ENCODE measurements around the gene OGFOD2.

OGFOD2 gene

GRCh38 chr12:122977655-122978392 is 2.8 kb downstream of the OGFOD2 start:
- Mint-ChIP-seq H3K9me3 (no peaks in the 10 kb centered on the region), H3K4me1 (ENCODE audit: low read depth) (peaks cover 27% of the 10 kb centered on the region), H3K36me3 (ENCODE audit: low read depth) (peaks cover 5% of the 10 kb centered on the region), H3K27ac (peak overlapping the region; percentile 26), H3K4me3 (no peak overlapping the region), H3K27me3 (ENCODE audit: low read depth) (no peaks in the 10 kb centered on the region)

GRCh38 chr12:122978507-122978955 is 3.5 kb downstream of the OGFOD2 start:
- no peaks in the 10 kb centered on the region for H3K9me3 Mint-ChIP-seq
- H3K36me3 Mint-ChIP-seq (ENCODE audit: low read depth) = peaks cover 12% of the 10 kb centered on the region
- H3K27me3 Mint-ChIP-seq (ENCODE audit: low read depth) = no peaks in the 10 kb centered on the region
- peak overlapping the region; percentile 26 for H3K27ac Mint-ChIP-seq
- no peak overlapping the region for H3K4me3 Mint-ChIP-seq
- H3K4me1 Mint-ChIP-seq (ENCODE audit: low read depth) = peaks cover 33% of the 10 kb centered on the region

DNA sequence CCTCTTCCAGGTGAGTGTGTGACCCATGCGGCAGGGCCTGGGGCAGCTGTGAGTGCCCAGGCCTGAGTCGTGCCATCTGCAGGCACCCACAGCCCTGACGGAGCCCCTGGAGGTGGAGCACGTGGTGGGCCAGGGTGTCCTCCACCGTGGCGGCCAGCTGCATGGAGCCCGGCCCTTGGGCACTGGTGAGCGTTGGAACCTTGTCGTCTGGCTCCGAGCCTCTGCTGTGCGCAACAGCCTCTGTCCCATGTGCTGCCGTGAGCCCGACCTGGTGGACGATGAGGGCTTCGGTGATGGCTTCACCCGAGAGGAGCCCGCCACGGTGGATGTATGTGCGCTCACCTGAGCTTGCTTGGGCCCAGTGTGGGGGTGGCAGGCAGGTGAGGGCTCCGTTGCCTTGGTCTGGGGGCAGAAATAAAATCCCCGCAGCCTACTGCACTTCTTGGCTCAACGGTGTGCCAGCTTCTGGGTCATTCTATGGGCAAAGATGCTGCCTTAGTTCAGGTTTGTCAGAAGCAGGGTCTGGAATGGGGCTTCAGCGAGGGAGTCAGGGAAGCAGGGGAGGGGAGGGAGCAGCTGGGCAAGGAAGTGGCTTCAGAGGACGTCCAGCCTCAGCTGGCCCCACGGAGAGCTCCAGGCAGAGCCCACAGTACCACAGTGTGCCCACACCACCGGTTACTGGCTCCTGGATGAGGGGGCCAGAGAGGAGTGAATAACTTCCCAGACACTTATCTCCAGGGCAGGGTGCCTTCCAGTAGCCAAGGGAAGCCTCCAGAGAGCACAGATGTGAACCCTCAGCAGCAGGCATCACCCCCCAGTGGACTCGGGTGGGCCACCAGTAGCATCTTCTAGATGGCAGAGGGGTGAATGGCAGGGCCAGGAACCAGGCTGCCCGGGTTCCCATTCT is 4.2 kb downstream of the OGFOD2 start:
- Mint-ChIP-seq H3K27ac (peak overlapping the region; percentile 88), H3K4me1 (ENCODE audit: low read depth) (peaks cover 29% of the 10 kb centered on the region), H3K27me3 (ENCODE audit: low read depth) (no peaks in the 10 kb centered on the region), H3K4me3 (peak overlapping the region; percentile 89), H3K9me3 (no peaks in the 10 kb centered on the region), H3K36me3 (ENCODE audit: low read depth) (peaks cover 12% of the 10 kb centered on the region)

GRCh38 chr12:122979908-122980182 is 4.8 kb downstream of the OGFOD2 start:
- Mint-ChIP-seq H3K36me3 (ENCODE audit: low read depth) (peaks cover 14% of the 10 kb centered on the region), H3K9me3 (no peaks in the 10 kb centered on the region), H3K27me3 (ENCODE audit: low read depth) (no peaks in the 10 kb centered on the region), H3K4me3 (peak overlapping the region; percentile 89), H3K4me1 (ENCODE audit: low read depth) (peaks cover 26% of the 10 kb centered on the region), H3K27ac (peak overlapping the region; percentile 88)

DNA sequence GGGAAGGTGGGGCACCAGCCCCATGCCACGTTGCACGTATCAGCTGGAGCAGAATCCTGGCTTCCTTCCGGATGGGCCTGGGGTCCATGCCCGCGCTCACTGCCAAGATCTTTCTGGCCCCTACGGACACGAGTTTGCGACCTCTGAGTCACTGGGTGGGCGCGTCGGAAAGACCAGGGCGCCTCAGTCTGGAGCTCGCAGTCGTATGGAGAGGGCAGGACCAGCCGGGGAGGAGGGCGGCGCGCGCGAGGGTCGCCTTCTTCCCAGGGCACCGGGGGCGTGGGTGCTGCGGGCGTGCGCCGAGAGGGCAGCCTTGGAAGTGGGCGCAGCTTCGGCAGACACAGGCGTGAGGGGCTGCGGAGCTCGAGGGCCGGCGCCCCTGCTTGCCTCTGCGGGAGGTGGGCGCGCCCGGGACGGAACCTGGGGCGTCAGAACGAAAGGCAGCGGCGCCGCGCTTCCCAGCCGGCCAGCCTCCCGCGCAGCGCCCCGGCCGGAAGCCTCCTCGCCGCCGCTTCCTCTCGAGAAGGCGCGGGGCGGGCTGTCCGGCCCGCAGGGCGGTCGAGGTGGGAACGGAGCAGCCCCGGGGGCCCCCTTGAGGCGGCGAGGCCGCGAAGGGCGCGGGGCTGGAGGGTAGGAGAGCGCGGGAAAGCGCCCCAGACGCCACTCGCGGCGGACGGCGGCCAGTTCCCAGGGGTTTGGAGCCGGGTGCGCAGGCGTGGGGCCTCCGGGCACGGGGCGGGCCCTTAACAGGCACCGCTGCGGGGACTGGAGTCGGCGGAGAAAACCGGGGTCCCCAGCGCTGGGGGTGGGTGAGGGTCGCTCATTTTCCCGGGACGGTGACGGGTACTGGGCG is 5.4 kb downstream of the OGFOD2 start, which contains the start of gene ARL6IP4:
Gene ARL6IP4 (plus strand): TSS at position 499 of the 853 bp plus-strand sequence. CDS start 459 bp downstream, outside the sequence.
- H3K27me3 Mint-ChIP-seq (ENCODE audit: low read depth) = no peaks in the 10 kb centered on the region
- H3K4me3 Mint-ChIP-seq = peak within 1 kb of the TSS; percentile 90
- peak within 1 kb of the TSS; percentile 88 for H3K27ac Mint-ChIP-seq
- H3K4me1 Mint-ChIP-seq (ENCODE audit: low read depth) = peaks cover 26% of the 10 kb centered on the region
- H3K36me3 Mint-ChIP-seq (ENCODE audit: low read depth) = peaks cover 14% of the 10 kb centered on the region
- H3K9me3 Mint-ChIP-seq = no peaks in the 10 kb centered on the region

- peaks cover 22% of the 10 kb centered on the region for H3K4me1 Mint-ChIP-seq (ENCODE audit: low read depth)
- H3K36me3 Mint-ChIP-seq (ENCODE audit: low read depth) = peaks cover 14% of the 10 kb centered on the region
- no peaks in the 10 kb centered on the region for H3K27me3 Mint-ChIP-seq (ENCODE audit: low read depth)
- H3K9me3 Mint-ChIP-seq = no peaks in the 10 kb centered on the region
- H3K27ac Mint-ChIP-seq = peak overlapping the region; percentile 81
- peak overlapping the region; percentile 90 for H3K4me3 Mint-ChIP-seq
Observed at GRCh38 chr12:122981036-122981471, 6.0 kb downstream of the OGFOD2 start.

DNA sequence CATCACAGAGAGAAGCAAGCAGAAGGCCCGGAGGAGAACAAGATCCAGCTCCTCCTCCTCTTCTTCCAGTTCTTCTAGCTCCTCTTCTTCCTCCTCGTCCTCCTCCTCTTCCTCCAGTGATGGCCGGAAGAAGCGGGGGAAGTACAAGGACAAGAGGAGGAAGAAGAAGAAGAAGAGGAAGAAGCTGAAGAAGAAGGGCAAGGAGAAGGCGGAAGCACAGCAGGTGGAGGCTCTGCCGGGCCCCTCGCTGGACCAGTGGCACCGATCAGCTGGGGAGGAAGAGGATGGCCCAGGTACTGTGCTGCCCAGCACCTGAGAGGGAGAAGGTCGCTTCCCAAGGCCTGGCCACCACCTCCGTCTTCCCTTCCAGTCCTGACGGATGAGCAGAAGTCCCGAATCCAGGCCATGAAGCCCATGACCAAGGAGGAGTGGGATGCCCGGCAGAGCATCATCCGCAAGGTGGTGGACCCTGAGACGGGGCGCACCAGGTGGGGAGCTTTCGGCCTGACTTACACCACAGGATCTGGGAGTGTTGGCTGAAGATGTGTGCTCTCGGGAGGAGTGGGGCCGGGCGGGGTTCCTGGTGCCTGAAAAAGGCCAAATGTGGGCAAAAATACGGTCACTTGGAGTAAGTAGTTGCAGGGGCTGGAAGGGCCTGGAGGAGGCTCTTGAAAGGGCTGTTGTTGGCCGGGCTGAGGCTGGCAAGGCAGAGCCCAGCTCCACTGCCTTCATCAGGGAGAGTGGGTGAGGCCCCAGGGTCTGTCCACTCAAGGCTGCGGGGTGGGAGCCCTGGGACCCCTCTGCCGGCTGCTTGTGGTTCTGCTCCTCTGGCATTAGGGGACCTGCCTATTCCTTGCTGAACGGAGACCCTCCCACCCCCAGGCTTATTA is 6.8 kb downstream of the OGFOD2 start:
- Mint-ChIP-seq H3K4me1 (ENCODE audit: low read depth) (peaks cover 20% of the 10 kb centered on the region), H3K36me3 (ENCODE audit: low read depth) (peaks cover 14% of the 10 kb centered on the region), H3K27ac (peak overlapping the region; percentile 81), H3K4me3 (peak overlapping the region; percentile 90), H3K27me3 (ENCODE audit: low read depth) (no peaks in the 10 kb centered on the region), H3K9me3 (no peaks in the 10 kb centered on the region)

GRCh38 chr12:122982477-122982815 is 7.4 kb downstream of the OGFOD2 start:
- Mint-ChIP-seq H3K27ac (peak overlapping the region; percentile 41), H3K9me3 (no peaks in the 10 kb centered on the region), H3K36me3 (ENCODE audit: low read depth) (peaks cover 14% of the 10 kb centered on the region), H3K27me3 (ENCODE audit: low read depth) (no peaks in the 10 kb centered on the region), H3K4me3 (peak overlapping the region; percentile 90), H3K4me1 (ENCODE audit: low read depth) (peaks cover 20% of the 10 kb centered on the region)

DNA sequence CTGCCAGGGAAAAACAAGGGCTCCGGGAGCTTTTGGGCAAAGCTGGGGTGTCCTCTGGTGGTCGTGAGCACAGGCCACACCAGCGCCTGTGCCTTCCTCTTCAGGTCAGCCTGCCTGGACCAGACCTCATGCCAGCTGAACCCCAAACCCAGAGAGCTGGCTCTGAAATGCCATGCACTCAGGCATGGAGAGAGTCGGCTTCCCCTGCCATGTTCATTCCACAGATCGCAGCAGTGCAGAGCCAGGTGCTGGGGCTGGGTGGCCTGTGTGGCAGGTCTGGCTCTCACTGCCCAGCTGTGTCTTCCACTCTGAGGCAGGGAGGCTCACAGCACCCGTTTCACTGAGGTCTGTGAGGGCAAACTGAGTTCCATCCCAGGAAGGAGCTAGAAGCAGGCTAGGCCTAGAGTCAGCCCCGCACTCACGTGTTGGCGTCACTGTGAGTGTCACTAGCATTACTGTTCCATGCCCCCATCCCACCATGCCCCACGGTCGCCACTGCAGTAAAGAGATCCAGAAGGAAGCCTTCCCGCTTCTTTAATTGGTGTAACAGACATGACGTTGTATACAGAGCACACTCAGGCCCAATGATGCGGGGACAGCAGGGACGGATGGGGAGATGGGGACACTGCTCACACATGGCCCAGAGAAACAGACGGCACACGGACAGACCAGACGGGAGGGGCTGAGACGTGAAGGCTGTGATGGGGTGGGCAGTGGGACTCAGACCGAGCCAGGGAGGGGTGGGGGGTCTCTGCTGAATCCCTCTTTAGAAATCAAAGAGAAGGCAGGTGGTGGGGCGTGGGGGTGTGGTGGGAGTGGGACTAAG is 8.1 kb downstream of the OGFOD2 start:
- Mint-ChIP-seq H3K9me3 (no peaks in the 10 kb centered on the region), H3K4me1 (ENCODE audit: low read depth) (peaks cover 20% of the 10 kb centered on the region), H3K36me3 (ENCODE audit: low read depth) (peaks cover 14% of the 10 kb centered on the region), H3K27ac (peak overlapping the region; percentile 26), H3K4me3 (no peak overlapping the region), H3K27me3 (ENCODE audit: low read depth) (no peaks in the 10 kb centered on the region)

DNA sequence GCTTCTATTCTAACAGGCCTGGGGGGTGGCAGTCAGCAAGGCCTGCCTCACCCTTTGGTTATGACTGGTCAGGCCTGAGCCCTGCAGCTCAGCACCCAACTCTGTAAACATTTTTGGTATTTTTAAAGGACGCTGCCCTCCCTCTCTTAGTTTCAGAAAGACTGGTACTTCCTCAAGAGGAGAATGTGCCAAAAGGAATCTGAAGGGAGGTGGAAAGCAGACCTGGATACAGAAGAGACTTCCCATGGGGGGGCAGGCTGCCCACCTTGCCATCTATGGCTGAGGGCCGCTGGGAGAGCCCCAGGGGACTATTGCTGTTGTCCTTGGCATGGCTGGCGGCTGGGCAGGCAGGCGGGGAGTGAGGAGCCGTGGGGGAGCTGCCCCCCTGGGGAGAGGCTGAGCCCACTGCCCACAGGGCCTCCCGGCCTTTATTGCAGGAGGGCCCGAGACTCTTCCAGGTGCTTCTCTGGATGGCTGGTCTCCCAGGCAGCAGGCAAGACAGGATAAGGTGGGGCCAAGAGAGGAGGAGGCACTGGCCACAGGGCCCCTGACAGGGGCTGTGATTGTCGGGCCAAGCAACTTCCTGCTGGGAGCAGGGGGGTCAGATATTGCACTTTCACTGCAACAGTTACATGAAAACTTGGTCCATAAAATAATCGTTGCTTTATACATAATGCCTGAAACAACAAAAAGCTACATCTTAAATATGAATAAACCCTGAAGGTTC is 8.9 kb downstream of the OGFOD2 start:
- H3K4me3 Mint-ChIP-seq = no peak overlapping the region
- H3K27me3 Mint-ChIP-seq (ENCODE audit: low read depth) = no peaks in the 10 kb centered on the region
- H3K9me3 Mint-ChIP-seq = no peaks in the 10 kb centered on the region
- peak overlapping the region; percentile 26 for H3K27ac Mint-ChIP-seq
- peaks cover 20% of the 10 kb centered on the region for H3K4me1 Mint-ChIP-seq (ENCODE audit: low read depth)
- peaks cover 14% of the 10 kb centered on the region for H3K36me3 Mint-ChIP-seq (ENCODE audit: low read depth)

GRCh38 chr12:122984612-122985337 is 9.7 kb downstream of the OGFOD2 start:
- Mint-ChIP-seq H3K4me3 (no peak overlapping the region), H3K27me3 (ENCODE audit: low read depth) (no peaks in the 10 kb centered on the region)

More at GRCh38 chr12:122984612-122985337, 9.7 kb downstream of the OGFOD2 start:
- no peaks in the 10 kb centered on the region for H3K9me3 Mint-ChIP-seq
- H3K36me3 Mint-ChIP-seq (ENCODE audit: low read depth) = peaks cover 14% of the 10 kb centered on the region
- H3K27ac Mint-ChIP-seq = no peak overlapping the region
- peaks cover 18% of the 10 kb centered on the region for H3K4me1 Mint-ChIP-seq (ENCODE audit: low read depth)

All from T-helper 1 cell treated with Interleukin-12 subunit alpha and Interleukin-12 subunit beta and Interleukin-4 antibody, amounts not matched to agents 30 μg/mL and 1 μg/mL, for 36 hours (primary cell).